Colonic mucosa (tissue), 4 donors: ENCODE data around the gene METTL3. TPM values are rescaled to one million over a fixed set of nuclear protein-coding genes. Genes with fewer than 3 reads are reported as not detected.

ENCODE experiments used
- DNase-seq: peaks from one replicate; pipeline ENCODE4 v3.0.0-alpha.2; 2020
- H3K27ac ChIP-seq: fragments of 200-600 bp; one replicate; pipeline ENCODE4 v1.8.0; 2021
- H3K27me3 ChIP-seq: fragments of 200-600 bp; one replicate; pipeline ENCODE4 v1.8.0; 2021
- H3K36me3 ChIP-seq: fragments of 200-600 bp; one replicate; pipeline ENCODE4 v1.8.0; 2021
- H3K4me1 ChIP-seq: fragments of 200-600 bp; one replicate; pipeline ENCODE4 v1.8.0; 2021; ENCODE audit warnings: mild to moderate bottlenecking
- H3K4me3 ChIP-seq: fragments of 200-600 bp; one replicate; pipeline ENCODE4 v1.8.0; 2021
- H3K9ac ChIP-seq, 2 donors: one replicate each; pipeline ENCODE4 v1.7.0; 2013; ENCODE audit warnings: control low read depth in 2 of 2, low read depth in 2 of 2, low read length in 2 of 2
- H3K9me3 ChIP-seq: fragments of 200-600 bp; one replicate; pipeline ENCODE4 v1.8.0; 2021
- intact Hi-C: fragments of 100-400 bp; cut with DNase I; formaldehyde crosslinking; loops from one replicate; pipeline ENCODE4 v1.14.1; 2022
- total RNA-seq, 2 donors: library from RNA; stranded (reverse); fragmentation: NEBNext Ultra II Directional in 1 of 2; extraction: Animal tissue kit (Norgen Biotek cat#: 25700) in 1 of 2; gene quantifications; one replicate each; pipeline ENCODE4 v1.2.1, GENCODE V29; 2021
- TF ChIP-seq, protein P1 (sequence below): fragments of 200-600 bp; IDR thresholded peaks from one replicate; pipeline ENCODE4 v1.8.0; 2022; ENCODE audit warnings: antibody characterized with exemption, mild to moderate bottlenecking
- donor health status: healthy.
- donor health status: DM: no; HTN: no; CAD: no.
- donor health status: DM: no; HTN: no; CAD: no.

The METTL3 gene
- total RNA-seq, 2 donors from 2014 or later: 26.5 to 50.1 TPM

DNA sequence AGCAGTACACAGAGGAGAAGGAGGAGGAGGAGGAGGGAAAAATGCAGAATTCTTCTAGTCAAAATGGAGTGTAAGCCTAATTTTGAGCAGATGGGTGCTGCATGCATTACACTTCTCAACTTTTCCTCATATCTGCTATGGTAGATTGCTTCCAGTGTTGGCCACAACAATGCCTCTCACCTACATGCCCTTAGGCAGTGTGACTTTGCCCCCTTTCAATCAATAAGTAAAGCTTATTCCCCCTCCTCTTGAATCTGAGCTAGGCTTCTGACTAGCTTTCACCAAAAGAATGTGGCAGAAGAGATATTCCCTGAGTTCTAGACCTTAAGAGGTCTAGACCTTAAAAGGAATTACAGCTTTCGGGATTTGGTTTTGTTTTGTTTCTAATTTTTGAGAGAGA lies 3.2 kb upstream of the METTL3 start:
- intact Hi-C loops: no loop called here
- Histone ChIP-seq H3K27me3 (no peaks in the 10 kb centered on the region), H3K27ac (no peak overlapping the region), H3K4me1 (peaks cover 9% of the 10 kb centered on the region), H3K36me3 (no peaks in the 10 kb centered on the region), H3K9ac (no peak overlapping the region), H3K9me3 (no peaks in the 10 kb centered on the region), H3K4me3 (no peak overlapping the region)
- DNase-seq: no peak
- TF ChIP-seq, protein P1, sequence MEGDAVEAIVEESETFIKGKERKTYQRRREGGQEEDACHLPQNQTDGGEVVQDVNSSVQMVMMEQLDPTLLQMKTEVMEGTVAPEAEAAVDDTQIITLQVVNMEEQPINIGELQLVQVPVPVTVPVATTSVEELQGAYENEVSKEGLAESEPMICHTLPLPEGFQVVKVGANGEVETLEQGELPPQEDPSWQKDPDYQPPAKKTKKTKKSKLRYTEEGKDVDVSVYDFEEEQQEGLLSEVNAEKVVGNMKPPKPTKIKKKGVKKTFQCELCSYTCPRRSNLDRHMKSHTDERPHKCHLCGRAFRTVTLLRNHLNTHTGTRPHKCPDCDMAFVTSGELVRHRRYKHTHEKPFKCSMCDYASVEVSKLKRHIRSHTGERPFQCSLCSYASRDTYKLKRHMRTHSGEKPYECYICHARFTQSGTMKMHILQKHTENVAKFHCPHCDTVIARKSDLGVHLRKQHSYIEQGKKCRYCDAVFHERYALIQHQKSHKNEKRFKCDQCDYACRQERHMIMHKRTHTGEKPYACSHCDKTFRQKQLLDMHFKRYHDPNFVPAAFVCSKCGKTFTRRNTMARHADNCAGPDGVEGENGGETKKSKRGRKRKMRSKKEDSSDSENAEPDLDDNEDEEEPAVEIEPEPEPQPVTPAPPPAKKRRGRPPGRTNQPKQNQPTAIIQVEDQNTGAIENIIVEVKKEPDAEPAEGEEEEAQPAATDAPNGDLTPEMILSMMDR: no peak

DNA sequence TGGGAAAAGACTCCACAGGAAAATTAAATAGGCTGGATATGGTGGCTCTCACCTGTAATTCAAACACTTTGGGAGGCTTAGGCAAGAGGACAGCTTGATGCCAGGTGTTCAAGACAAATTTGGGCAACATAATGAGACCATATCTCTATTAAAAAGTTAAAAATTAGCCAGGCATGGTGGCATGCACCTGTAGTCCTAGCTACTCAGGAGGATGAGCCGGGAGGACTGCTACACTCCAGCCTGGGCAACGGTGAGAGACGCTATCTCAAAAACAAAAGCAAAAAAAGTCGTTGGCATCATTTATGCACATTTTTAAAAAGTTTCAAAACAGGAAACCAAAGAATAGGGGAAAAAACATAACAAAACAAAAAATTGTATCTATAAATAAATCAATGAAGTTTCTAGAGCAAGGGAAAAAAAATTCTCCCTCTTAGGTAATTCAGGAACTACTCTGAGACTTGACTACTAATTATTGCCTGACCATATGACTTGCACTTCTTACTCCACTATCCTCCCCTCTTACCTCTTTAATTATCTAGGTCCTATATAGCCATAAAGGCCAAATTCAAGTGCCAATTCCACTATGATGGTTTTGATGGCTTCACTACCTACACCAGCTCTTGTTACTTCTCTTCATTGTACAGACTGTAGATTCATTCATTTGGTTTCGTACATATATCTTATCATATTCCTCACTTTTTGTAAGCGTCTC lies 1.6 kb downstream of the METTL3 start:
- intact Hi-C loops: no loop called here
- Histone ChIP-seq H3K27ac (no peak overlapping the region), H3K9ac (peak overlapping the region in 1 of 2 donors; percentile 72), H3K4me3 (no peak overlapping the region), H3K27me3 (no peaks in the 10 kb centered on the region), H3K4me1 (peaks cover 9% of the 10 kb centered on the region), H3K9me3 (no peaks in the 10 kb centered on the region), H3K36me3 (no peaks in the 10 kb centered on the region)
- no peak for DNase-seq
- TF ChIP-seq, protein P1: no peak

DNA sequence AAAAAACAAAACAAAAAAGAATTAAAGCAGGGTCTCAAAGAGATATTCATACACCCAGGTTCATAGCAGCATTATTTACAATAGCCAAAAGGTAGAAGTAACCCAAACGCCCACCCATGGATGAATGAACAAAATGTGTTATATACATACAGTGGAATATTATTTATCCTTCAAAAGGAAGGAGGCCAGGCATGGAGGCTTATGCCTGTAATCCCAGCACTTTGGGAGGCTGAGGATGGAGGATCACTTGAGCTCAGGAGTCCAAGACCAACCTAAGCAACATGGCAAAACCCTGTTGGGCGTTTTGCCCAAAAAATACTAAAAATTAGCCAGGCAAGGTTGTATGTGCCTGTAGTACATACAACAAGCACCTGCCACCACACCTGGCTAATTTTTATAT lies 4.6 kb downstream of the METTL3 start:
- TF ChIP-seq, protein P1: no peak
- H3K4me3 ChIP-seq: no peak overlapping the region
- no peak overlapping the region for H3K9ac ChIP-seq
- peaks cover 11% of the 10 kb centered on the region for H3K36me3 ChIP-seq
- no peak for DNase-seq
- no peaks in the 10 kb centered on the region for H3K9me3 ChIP-seq
- intact Hi-C loops: no loop called here
- peaks cover 9% of the 10 kb centered on the region for H3K4me1 ChIP-seq
- H3K27me3 ChIP-seq: no peaks in the 10 kb centered on the region
- no peak overlapping the region for H3K27ac ChIP-seq

GRCh38 chr14:21505012-21505553 lies 6.1 kb downstream of the METTL3 start:
- no peak overlapping the region for H3K27ac ChIP-seq
- H3K4me1 ChIP-seq: peaks cover 8% of the 10 kb centered on the region
- peaks cover 11% of the 10 kb centered on the region for H3K36me3 ChIP-seq
- intact Hi-C loops: no loop called here
- H3K9me3 ChIP-seq: no peaks in the 10 kb centered on the region
- H3K9ac ChIP-seq: no peak overlapping the region
- TF ChIP-seq, protein P1: no peak
- no peak overlapping the region for H3K4me3 ChIP-seq
- H3K27me3 ChIP-seq: no peaks in the 10 kb centered on the region
- DNase-seq: no peak

- Histone ChIP-seq H3K9me3 (no peaks in the 10 kb centered on the region), H3K4me3 (no peak overlapping the region), H3K4me1 (no peaks in the 10 kb centered on the region), H3K27me3 (no peaks in the 10 kb centered on the region), H3K36me3 (peaks cover 11% of the 10 kb centered on the region), H3K9ac (no peak overlapping the region), H3K27ac (no peak overlapping the region)
- TF ChIP-seq, protein P1: no peak
- intact Hi-C loops: no loop called here
- DNase-seq: no peak
Observed at GRCh38 chr14:21503376-21503775, 7.8 kb downstream of the METTL3 start.
